ENCODE results near the gene NECTIN2.

GRCh38 chr19:44891016-44891882, 45.2 kb downstream of the NECTIN2 start, which contains the start of gene TOMM40:
- TF ChIP-seq ESRRA (IDR thresholded peaks at IDR 0.05; ENCODE audit: borderline replicate concordance, low read length): no peak
- TF ChIP-seq JUN (IDR thresholded peaks at IDR 0.05): peak; percentile 45 to 71; a peak in 4 of 5 replicates
- no peak for TF ChIP-seq CTCF (IDR thresholded peaks at IDR 0.05)
- no peak for TF ChIP-seq EP300 (IDR thresholded peaks at IDR 0.05)
- TF ChIP-seq POLR2A (IDR thresholded peaks at IDR 0.05; ENCODE audit: low read length): peak; percentile 65
- 0 out of 2 replicates have a peak, but pooled peaks have one; percentile 80 for TF ChIP-seq POLR2AphosphoS2 (conservative IDR thresholded peaks at IDR 0.05; ENCODE audit: low read length)
- TF ChIP-seq MAFK (IDR thresholded peaks at IDR 0.05; ENCODE audit: partially characterized antibody): no peak
- TF ChIP-seq HOXA7 (CRISPR knock-in tag; IDR thresholded peaks at IDR 0.05): no peak
- TF ChIP-seq TFCP2L1 (CRISPR knock-in tag; IDR thresholded peaks at IDR 0.05): no peak
